Adrenal gland (tissue), 12 donors: Measurements from ENCODE around the gene ARHGEF28. TPM values are rescaled to one million over a fixed set of nuclear protein-coding genes. Genes with fewer than 3 reads are reported as not detected.

Experiments used
- DNase-seq, 7 donors: peaks; one replicate each; pipeline ENCODE4 v3.0.0-alpha.2; 2019 to 2020
- H3K27ac ChIP-seq, 5 donors: fragments of 200-600 bp; sonication (generic) in 4 of 5; 1 replicate in 3 of 5; 2 replicates in 2 of 5; pipeline versions ENCODE4 v1.5.1 to v1.8.0; 2016 to 2020; ENCODE audit warnings: mild to moderate bottlenecking in 1 of 5
- H3K27me3 ChIP-seq: fragments of 200-600 bp; 2 replicates; pipeline ENCODE4 v1.8.0; 2021
- H3K36me3 ChIP-seq, 2 donors: fragments of 200-600 bp; replicated peaks in 1 of 2; 1 replicate in 1 of 2; 2 replicates in 1 of 2; pipeline versions ENCODE4 v1.5.1 to v1.8.0; 2018 to 2022
- H3K4me1 ChIP-seq, 2 donors: fragments of 200-600 bp; replicated peaks in 1 of 2; 1 replicate in 1 of 2; 2 replicates in 1 of 2; pipeline versions ENCODE4 v1.5.1 to v1.8.0; 2018 to 2021
- H3K4me3 ChIP-seq, 4 donors: fragments of 200-600 bp; sonication (generic) in 3 of 4; one replicate each; pipeline ENCODE4 v1.5.1; 2016 to 2018
- H3K9me3 ChIP-seq, 3 donors: fragments of 200-600 bp; sonication (generic) in 1 of 3; replicated peaks in 1 of 3; 1 replicate in 2 of 3; 2 replicates in 1 of 3; pipeline versions ENCODE4 v1.5.1 to v1.8.0; 2016 to 2021
- POLR2A ChIP-seq, 2 donors: fragments of 450-650 bp; IDR thresholded peaks; one replicate each; pipeline ENCODE4 v1.6.1; 2017; ENCODE audit warnings: antibody characterized with exemption in 2 of 2, mild to moderate bottlenecking in 2 of 2, moderate library complexity in 1 of 2
- WGBS, 4 donors: extraction: QIAGEN DNeasy Blood & Tissue Kit in 2 of 4; methylation state at CpG; one replicate each; pipeline versions ENCODE4 v1.1.5 to v1.1.7; 2013 to 2017; 5-methylcytosine and 5-hydroxymethylcytosine counted together
- intact Hi-C, 2 donors: fragments of 100-400 bp; cut with DNase I; formaldehyde crosslinking; loops; one replicate each; pipeline versions ENCODE4 v1.14.1 to v1.15.0; 2022 to 2023
- polyA plus RNA-seq, 3 donors: library from polyadenylated mRNA; stranded (reverse); fragments of 200-250 nt in 2 of 3; fragments of 350-450 nt in 1 of 3; fragmentation: Illumina TruSeq in 1 of 3; extraction: RNeasy Lipid Tissue Mini Kit (QIAGEN cat#74804) in 1 of 3; gene quantifications; one replicate each; pipeline ENCODE4 v1.2.3, GENCODE V29; 2013 to 2014
- total RNA-seq, 9 donors: library from RNA; depleted of rRNA in 4 of 9; stranded (reverse); fragments of >200 nt in 4 of 9; fragments of 120-200 nt in 1 of 9; fragmentation: NEBNext Ultra II Directional in 1 of 9; extraction: Animal tissue kit (Norgen Biotek cat#: 25700) in 1 of 9; gene quantifications; one replicate each; pipeline versions ENCODE4 v1.1.0 to v1.2.4, GENCODE V29; 2013 to 2023
- TF ChIP-seq, protein P1 (sequence below), 6 experiments: fragments of 450-650 bp in 4 of 6; fragments of 200-600 bp in 2 of 6; sonication (generic) in 1 of 6; IDR thresholded peaks; 1 replicate in 5 of 6; 2 replicates in 1 of 6; pipeline versions ENCODE4 v1.5.1 to v1.8.0; 2016 to 2021; ENCODE audit warnings: antibody characterized with exemption in 6 of 6, mild to moderate bottlenecking in 2 of 6, moderate library complexity in 1 of 6
- donor health status: healthy with polysubstance abuse.
- donor health status: Bipolar disorder and iron deficiency.
- donor health status: DM: yes; HTN: yes; CAD: no.
- donor health status: DM: no; HTN: no; CAD: no.
- donor health status: DM: no; HTN: no; CAD: no.
- donor health status: DM: yes; HTN: yes; CAD: no.

Gene ARHGEF28
- total and polyA plus RNA-seq, 12 donors = 25.3 to 138 (median 42.4) TPM

GRCh38 chr5:73690015-73690414 lies 64.0 kb downstream of the ARHGEF28 start:
- no peak for DNase-seq
- 29 to 39% (median 34%) methylated on average over 3 of the region's 3 CpGs for WGBS, 4 donors
- no peak for TF ChIP-seq POLR2A (IDR thresholded peaks at IDR 0.05)
- TF ChIP-seq, protein P1, sequence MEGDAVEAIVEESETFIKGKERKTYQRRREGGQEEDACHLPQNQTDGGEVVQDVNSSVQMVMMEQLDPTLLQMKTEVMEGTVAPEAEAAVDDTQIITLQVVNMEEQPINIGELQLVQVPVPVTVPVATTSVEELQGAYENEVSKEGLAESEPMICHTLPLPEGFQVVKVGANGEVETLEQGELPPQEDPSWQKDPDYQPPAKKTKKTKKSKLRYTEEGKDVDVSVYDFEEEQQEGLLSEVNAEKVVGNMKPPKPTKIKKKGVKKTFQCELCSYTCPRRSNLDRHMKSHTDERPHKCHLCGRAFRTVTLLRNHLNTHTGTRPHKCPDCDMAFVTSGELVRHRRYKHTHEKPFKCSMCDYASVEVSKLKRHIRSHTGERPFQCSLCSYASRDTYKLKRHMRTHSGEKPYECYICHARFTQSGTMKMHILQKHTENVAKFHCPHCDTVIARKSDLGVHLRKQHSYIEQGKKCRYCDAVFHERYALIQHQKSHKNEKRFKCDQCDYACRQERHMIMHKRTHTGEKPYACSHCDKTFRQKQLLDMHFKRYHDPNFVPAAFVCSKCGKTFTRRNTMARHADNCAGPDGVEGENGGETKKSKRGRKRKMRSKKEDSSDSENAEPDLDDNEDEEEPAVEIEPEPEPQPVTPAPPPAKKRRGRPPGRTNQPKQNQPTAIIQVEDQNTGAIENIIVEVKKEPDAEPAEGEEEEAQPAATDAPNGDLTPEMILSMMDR (IDR thresholded peaks at IDR 0.05) = no peak
- Histone ChIP-seq H3K4me3 (no peak overlapping the region), H3K4me1 (peaks cover 15 to 45% of the 10 kb centered on the region in 2 donors), H3K36me3 (no peaks in the 10 kb centered on the region), H3K27me3 (no peaks in the 10 kb centered on the region), H3K27ac (no peak overlapping the region), H3K9me3 (no peaks in the 10 kb centered on the region)
- intact Hi-C loops = no loop called here

- Histone ChIP-seq H3K4me1 (peaks cover 15 to 46% of the 10 kb centered on the region in 2 donors), H3K36me3 (no peaks in the 10 kb centered on the region), H3K4me3 (no peak overlapping the region), H3K27ac (no peak overlapping the region), H3K27me3 (no peaks in the 10 kb centered on the region), H3K9me3 (no peaks in the 10 kb centered on the region)
- TF ChIP-seq, protein P1 (IDR thresholded peaks at IDR 0.05) = no peak
- no peak for TF ChIP-seq POLR2A (IDR thresholded peaks at IDR 0.05)
- DNase-seq = no peak
- 61 to 98% (median 96%) methylated on average over 3 of the region's 3 CpGs for WGBS, 4 donors
- intact Hi-C loops = no loop called here
Observed at GRCh38 chr5:73691302-73692080, 65.5 kb downstream of the ARHGEF28 start.

GRCh38 chr5:73692166-73692640 lies 66.2 kb downstream of the ARHGEF28 start:
- TF ChIP-seq, protein P1 (IDR thresholded peaks at IDR 0.05) = no peak
- TF ChIP-seq POLR2A (IDR thresholded peaks at IDR 0.05) = no peak
- Histone ChIP-seq H3K9me3 (no peaks in the 10 kb centered on the region), H3K27me3 (no peaks in the 10 kb centered on the region), H3K4me1 (peaks cover 15 to 46% of the 10 kb centered on the region in 2 donors), H3K27ac (peak overlapping the region in 2 of 5 donors; percentile 15 to 40), H3K36me3 (no peaks in the 10 kb centered on the region), H3K4me3 (no peak overlapping the region)
- intact Hi-C loops = no loop called here
- no peak for DNase-seq
- 48 to 60% (median 54%) methylated on average over 2 of the region's 2 CpGs for WGBS, 4 donors

DNA sequence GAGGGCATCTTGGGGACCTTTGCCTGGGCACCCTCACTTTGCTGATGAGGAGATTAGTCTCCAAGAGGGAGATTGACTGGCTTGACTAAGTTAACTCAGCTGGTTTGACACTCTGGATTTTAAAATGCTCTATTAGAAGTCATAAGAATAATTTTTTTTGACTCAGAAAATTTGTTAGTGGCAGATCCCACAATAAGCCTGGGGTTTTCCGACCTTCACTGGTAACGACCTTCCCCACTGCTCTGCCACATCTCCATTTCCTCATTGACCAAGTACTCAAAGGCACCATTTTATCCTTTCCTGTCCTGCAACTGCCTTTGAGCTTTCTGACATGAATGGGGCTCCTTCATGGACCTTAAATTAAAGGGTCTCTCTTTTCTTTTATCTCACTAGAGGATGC lies 67.0 kb downstream of the ARHGEF28 start:
- intact Hi-C loops = no loop called here
- peak overlapping the region in 3 of 5 donors; percentile 15 to 45 (median 43) for H3K27ac ChIP-seq

More for the DNA sequence above, 67.0 kb downstream of the ARHGEF28 start:
- no peak for TF ChIP-seq POLR2A (IDR thresholded peaks at IDR 0.05)
- TF ChIP-seq, protein P1 (IDR thresholded peaks at IDR 0.05) = no peak
- Histone ChIP-seq H3K36me3 (no peaks in the 10 kb centered on the region), H3K4me1 (peaks cover 15 to 46% of the 10 kb centered on the region in 2 donors), H3K27me3 (no peaks in the 10 kb centered on the region), H3K9me3 (no peaks in the 10 kb centered on the region), H3K4me3 (no peak overlapping the region)
- no peak for DNase-seq
- WGBS, 4 donors = 68 to 81% (median 70%) methylated on average over 2 of the region's 2 CpGs
